ENCODE data around the gene ANTXR2. TPM values are rescaled to one million over a fixed set of nuclear protein-coding genes. Genes with fewer than 3 reads are reported as not detected.
A peak's percentile ranks its signal among the peaks of the same experiment; 100 is the strongest.

Gene ANTXR2
- total RNA-seq, 1 donor from 2014 or later = 28.3 TPM

DNA sequence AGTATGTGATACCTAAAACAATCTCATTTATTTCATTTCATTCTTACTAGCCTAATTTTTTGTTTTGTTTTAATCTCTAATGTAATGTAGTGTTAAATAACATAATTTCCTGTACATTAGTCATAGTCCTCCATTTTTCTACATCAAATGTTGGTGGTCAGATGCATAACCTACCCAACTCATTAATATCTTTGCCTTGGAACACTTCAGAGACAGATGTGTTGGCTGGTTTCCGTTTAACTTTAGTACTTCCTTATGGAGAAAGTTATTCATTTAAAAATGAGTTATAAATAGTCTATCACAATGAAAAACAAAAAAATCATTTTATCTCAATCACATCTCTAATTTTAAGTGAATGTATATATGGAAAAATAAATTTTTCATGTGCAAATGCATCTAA, 190.2 kb downstream of the ANTXR2 start:
- no peak for DNase-seq (ENCODE audit: low spot score)
- Mint-ChIP-seq H3K27me3 (ENCODE audit: insufficient read depth, low read depth) (no peaks in the 10 kb centered on the region), H3K4me3 (no peak overlapping the region), H3K4me1 (no peaks in the 10 kb centered on the region), H3K9me3 (no peaks in the 10 kb centered on the region), H3K27ac (no peak overlapping the region), H3K36me3 (no peaks in the 10 kb centered on the region)
- no peaks in the 10 kb centered on the region for H3K36me3 ChIP-seq
- no peak for TF ChIP-seq CTCF (IDR thresholded peaks at IDR 0.05)
- no peak for TF ChIP-seq EZH2phosphoT487 (IDR thresholded peaks at IDR 0.05)
- no peak for TF ChIP-seq EZH2 (IDR thresholded peaks at IDR 0.05)
- H3K4me1 ChIP-seq = no peaks in the 10 kb centered on the region
- no peak overlapping the region for H3K9ac ChIP-seq
- H3K4me2 ChIP-seq = no peak overlapping the region
- H3K27me3 ChIP-seq = no peaks in the 10 kb centered on the region
- no peaks in the 10 kb centered on the region for H3K9me3 ChIP-seq (ENCODE audit: low read depth)
- no peak overlapping the region for H3K27ac ChIP-seq
- H2AFZ ChIP-seq (replicated peaks) = no peak overlapping the region
- no peaks in the 10 kb centered on the region for H3K79me2 ChIP-seq (ENCODE audit: low read depth)
- H3F3A ChIP-seq (ENCODE audit: low read depth) = no peaks in the 10 kb centered on the region
- H4K20me1 ChIP-seq (ENCODE audit: low read depth) = no peaks in the 10 kb centered on the region
- no peak overlapping the region for H3K4me3 ChIP-seq

DNA sequence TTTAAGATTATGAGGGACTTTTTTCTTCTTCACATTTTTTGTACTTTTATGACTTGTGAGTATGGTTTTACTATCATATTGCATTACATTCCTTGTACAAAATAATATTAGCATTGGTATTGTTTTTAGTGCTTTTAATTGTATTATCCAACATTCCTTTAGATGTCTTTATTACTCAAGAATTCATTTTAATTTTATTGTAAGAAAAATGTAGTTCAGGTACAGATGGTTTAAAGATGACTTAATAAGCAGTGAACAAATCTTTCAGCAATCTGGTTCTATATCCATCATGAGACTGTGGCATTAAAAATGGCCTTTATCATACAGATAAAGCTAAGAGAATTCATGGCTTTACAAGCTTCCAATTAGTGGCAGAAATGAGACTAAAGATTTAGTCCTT, 191.6 kb downstream of the ANTXR2 start:
- no peaks in the 10 kb centered on the region for H3K79me2 ChIP-seq (ENCODE audit: low read depth)
- no peaks in the 10 kb centered on the region for H3K36me3 ChIP-seq
- Mint-ChIP-seq H3K27ac (no peak overlapping the region), H3K27me3 (ENCODE audit: insufficient read depth, low read depth) (no peaks in the 10 kb centered on the region), H3K36me3 (no peaks in the 10 kb centered on the region), H3K4me1 (no peaks in the 10 kb centered on the region), H3K4me3 (no peak overlapping the region), H3K9me3 (no peaks in the 10 kb centered on the region)
- DNase-seq (ENCODE audit: low spot score) = no peak
- H3K9ac ChIP-seq = no peak overlapping the region
- TF ChIP-seq EZH2 (IDR thresholded peaks at IDR 0.05) (no peak), EZH2phosphoT487 (IDR thresholded peaks at IDR 0.05) (no peak)
- H3K27ac ChIP-seq = no peak overlapping the region
- H3K4me2 ChIP-seq = no peak overlapping the region
- no peak overlapping the region for H3K4me3 ChIP-seq
- no peaks in the 10 kb centered on the region for H3K9me3 ChIP-seq (ENCODE audit: low read depth)
- no peaks in the 10 kb centered on the region for H3K27me3 ChIP-seq
- H4K20me1 ChIP-seq (ENCODE audit: low read depth) = no peaks in the 10 kb centered on the region
- no peak overlapping the region for H2AFZ ChIP-seq (replicated peaks)
- no peaks in the 10 kb centered on the region for H3K4me1 ChIP-seq
- H3F3A ChIP-seq (ENCODE audit: low read depth) = no peaks in the 10 kb centered on the region

DNA sequence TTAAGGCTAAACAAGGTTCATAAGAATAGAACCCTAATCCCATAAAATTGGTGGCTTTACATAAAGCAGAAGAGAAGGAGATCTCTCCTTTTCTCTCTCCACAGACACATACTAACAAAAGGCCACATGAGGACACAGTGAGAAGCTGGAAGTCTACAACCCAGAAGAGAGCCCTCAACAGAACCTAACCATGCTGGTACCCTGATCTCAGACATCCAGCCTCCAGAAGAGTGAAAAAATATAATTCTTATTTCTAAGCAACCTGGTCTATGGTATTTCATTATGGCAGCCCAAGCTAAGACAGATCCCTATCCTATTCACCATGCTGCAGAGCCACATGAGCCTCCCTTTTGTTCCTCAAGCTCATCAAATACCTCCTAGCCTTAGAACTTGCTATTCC, 195.5 kb downstream of the ANTXR2 start:
- no peaks in the 10 kb centered on the region for H3K27me3 ChIP-seq
- no peak for TF ChIP-seq EZH2 (IDR thresholded peaks at IDR 0.05)
- TF ChIP-seq CTCF (IDR thresholded peaks at IDR 0.05) = no peak
- TF ChIP-seq EZH2phosphoT487 (IDR thresholded peaks at IDR 0.05) = no peak
- no peaks in the 10 kb centered on the region for H3F3A ChIP-seq (ENCODE audit: low read depth)
- DNase-seq (ENCODE audit: low spot score) = no peak
- H3K27me3 Mint-ChIP-seq (ENCODE audit: insufficient read depth, low read depth) = no peaks in the 10 kb centered on the region
- no peaks in the 10 kb centered on the region for H3K36me3 Mint-ChIP-seq
- no peak overlapping the region for H3K4me3 Mint-ChIP-seq
- H3K27ac ChIP-seq = no peak overlapping the region
- no peaks in the 10 kb centered on the region for H3K9me3 Mint-ChIP-seq
- H3K9ac ChIP-seq = no peak overlapping the region
- H2AFZ ChIP-seq (replicated peaks) = no peak overlapping the region
- no peaks in the 10 kb centered on the region for H3K4me1 Mint-ChIP-seq
- no peak overlapping the region for H3K4me2 ChIP-seq
- H4K20me1 ChIP-seq (ENCODE audit: low read depth) = no peaks in the 10 kb centered on the region
- H3K36me3 ChIP-seq = no peaks in the 10 kb centered on the region
- no peaks in the 10 kb centered on the region for H3K79me2 ChIP-seq (ENCODE audit: low read depth)
- no peak overlapping the region for H3K27ac Mint-ChIP-seq
- no peak overlapping the region for H3K4me3 ChIP-seq
- no peaks in the 10 kb centered on the region for H3K9me3 ChIP-seq (ENCODE audit: low read depth)
- H3K4me1 ChIP-seq = no peaks in the 10 kb centered on the region

- H3K4me1 Mint-ChIP-seq = no peaks in the 10 kb centered on the region
Observed at GRCh38 chr4:79875344-79875899, 197.6 kb downstream of the ANTXR2 start.

More at GRCh38 chr4:79875344-79875899, 197.6 kb downstream of the ANTXR2 start:
- Histone ChIP-seq H2AFZ (replicated peaks) (peak overlapping the region; percentile 93), H4K20me1 (ENCODE audit: low read depth) (no peaks in the 10 kb centered on the region), H3K4me2 (no peak overlapping the region), H3K4me3 (no peak overlapping the region), H3K9ac (no peak overlapping the region), H3K27ac (no peak overlapping the region), H3K36me3 (no peaks in the 10 kb centered on the region), H3F3A (ENCODE audit: low read depth) (no peaks in the 10 kb centered on the region), H3K4me1 (no peaks in the 10 kb centered on the region), H3K9me3 (ENCODE audit: low read depth) (no peaks in the 10 kb centered on the region), H3K27me3 (no peaks in the 10 kb centered on the region), H3K79me2 (ENCODE audit: low read depth) (no peaks in the 10 kb centered on the region)
- Mint-ChIP-seq H3K9me3 (no peaks in the 10 kb centered on the region), H3K27me3 (ENCODE audit: insufficient read depth, low read depth) (no peaks in the 10 kb centered on the region), H3K27ac (no peak overlapping the region), H3K4me3 (no peak overlapping the region), H3K36me3 (no peaks in the 10 kb centered on the region)
- DNase-seq (ENCODE audit: low spot score) = no peak
- no peak for TF ChIP-seq CTCF (IDR thresholded peaks at IDR 0.05)
- no peak for TF ChIP-seq EZH2phosphoT487 (IDR thresholded peaks at IDR 0.05)
- TF ChIP-seq EZH2 (IDR thresholded peaks at IDR 0.05) = no peak

Measured in neural progenitor cell (in vitro differentiated cells).